GM12872 (cell line): Measurements from ENCODE around the gene MMEL1.

Experiments used
- TF ChIP-seq, protein P1 (sequence below): IDR thresholded peaks from 3 replicates; pipeline ENCODE4 v1.5.1; 2011; ENCODE audit warnings: low read depth, mild to moderate bottlenecking, low read length, moderate library complexity; ENCODE audit not compliant: insufficient read depth

The MMEL1 gene

DNA sequence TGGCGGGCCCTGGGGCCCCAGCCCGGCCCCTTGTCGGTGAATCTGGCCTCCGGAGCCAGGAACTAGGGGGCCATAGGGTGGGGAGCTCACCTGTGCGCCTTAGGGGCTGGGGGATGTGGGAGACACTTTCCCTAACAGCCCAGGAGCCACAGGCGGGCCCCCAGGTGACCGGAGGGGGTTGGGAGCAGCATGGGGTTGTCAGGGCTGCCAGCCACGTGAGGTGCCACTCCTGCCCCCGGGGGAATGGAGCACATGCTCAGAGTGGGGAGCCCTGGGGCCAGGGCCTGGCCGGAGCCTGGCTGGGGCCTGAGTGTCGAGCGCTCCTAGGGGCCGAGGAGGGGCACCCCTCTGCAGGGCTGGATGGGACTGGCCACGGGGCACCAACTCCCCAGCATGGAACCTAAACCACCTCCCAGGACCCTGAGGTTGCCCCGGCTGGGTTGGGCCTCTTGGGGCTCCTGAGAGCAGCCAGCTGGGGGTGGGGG, 26.4 kb downstream of the MMEL1 start:
- TF ChIP-seq, protein P1, sequence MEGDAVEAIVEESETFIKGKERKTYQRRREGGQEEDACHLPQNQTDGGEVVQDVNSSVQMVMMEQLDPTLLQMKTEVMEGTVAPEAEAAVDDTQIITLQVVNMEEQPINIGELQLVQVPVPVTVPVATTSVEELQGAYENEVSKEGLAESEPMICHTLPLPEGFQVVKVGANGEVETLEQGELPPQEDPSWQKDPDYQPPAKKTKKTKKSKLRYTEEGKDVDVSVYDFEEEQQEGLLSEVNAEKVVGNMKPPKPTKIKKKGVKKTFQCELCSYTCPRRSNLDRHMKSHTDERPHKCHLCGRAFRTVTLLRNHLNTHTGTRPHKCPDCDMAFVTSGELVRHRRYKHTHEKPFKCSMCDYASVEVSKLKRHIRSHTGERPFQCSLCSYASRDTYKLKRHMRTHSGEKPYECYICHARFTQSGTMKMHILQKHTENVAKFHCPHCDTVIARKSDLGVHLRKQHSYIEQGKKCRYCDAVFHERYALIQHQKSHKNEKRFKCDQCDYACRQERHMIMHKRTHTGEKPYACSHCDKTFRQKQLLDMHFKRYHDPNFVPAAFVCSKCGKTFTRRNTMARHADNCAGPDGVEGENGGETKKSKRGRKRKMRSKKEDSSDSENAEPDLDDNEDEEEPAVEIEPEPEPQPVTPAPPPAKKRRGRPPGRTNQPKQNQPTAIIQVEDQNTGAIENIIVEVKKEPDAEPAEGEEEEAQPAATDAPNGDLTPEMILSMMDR = no peak

DNA sequence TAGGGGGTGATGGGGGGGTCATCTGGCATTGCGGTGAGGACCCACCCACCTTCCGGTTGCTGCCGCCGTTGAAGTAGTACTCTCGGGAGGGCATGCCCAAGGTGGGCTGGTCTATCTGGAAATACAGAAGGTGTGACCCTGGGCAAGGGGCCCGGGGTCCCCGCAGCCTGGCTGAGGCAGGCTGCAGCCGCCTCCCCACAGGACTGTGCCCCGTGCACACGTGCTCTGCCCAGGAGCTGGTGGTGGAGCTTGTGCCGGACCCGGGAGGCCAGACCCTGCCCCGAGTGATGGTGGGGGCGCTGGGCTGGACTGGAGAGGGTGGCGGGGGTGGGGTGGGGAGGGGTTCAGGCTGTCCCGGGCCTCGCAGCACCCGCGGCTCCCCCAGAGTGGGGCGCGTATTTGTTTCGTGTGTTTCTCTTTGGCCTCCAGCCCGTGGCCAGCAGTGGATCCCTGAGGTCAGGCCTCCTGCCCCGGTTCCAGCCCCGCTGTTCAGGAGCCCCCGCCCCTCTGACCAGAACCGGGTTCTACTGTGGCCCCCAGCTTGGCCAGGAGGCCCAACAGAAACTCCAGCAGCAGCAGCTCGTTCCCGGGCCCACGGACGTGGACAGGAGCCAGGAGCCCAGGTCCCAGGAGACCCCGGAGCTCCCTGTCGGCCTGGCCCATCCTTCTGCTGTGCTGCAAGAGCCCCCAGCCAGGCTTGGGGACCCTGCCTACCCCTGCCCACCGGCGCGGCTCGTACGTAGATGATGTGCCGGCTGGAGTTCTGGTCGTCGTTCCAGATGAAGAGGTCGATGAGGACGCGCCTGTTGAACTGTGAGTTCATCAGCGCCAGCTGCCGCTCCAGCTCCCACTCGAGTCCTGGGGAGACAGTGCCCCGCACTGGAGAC, 27.1 kb downstream of the MMEL1 start:
- TF ChIP-seq, protein P1 = no peak

DNA sequence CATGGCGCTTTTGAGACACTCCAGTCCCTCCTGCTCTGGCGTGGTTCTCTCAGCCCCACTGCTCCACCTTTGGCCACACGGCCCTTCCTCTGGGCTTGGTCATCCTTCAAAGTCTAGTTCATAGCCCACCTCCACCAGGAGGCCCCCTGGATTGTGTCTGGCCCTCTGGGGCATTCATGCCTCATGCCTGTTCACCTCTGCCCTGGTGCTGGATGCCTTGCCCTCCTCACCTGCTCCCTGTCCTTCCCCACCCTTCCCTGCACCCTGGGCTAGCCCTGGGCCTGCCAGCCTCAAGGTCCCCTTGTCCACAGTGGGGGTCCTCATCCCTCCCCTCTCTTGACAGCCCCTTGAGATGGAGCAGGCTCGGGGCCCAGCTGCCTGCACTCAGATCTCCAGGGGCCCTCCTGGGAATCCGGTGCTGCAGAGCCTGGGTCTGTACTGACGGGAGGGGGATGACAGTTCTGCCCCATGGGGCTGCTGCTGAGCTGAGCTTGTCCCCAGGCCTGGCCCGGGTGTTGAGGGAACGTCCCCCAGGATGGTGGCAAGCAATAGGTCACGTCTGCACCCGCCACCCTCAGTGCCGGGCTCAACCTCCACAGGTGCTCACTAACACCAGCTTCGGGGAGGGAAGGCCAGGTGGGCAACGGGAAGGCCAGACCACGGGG, 27.8 kb downstream of the MMEL1 start:
- TF ChIP-seq, protein P1 = no peak

DNA sequence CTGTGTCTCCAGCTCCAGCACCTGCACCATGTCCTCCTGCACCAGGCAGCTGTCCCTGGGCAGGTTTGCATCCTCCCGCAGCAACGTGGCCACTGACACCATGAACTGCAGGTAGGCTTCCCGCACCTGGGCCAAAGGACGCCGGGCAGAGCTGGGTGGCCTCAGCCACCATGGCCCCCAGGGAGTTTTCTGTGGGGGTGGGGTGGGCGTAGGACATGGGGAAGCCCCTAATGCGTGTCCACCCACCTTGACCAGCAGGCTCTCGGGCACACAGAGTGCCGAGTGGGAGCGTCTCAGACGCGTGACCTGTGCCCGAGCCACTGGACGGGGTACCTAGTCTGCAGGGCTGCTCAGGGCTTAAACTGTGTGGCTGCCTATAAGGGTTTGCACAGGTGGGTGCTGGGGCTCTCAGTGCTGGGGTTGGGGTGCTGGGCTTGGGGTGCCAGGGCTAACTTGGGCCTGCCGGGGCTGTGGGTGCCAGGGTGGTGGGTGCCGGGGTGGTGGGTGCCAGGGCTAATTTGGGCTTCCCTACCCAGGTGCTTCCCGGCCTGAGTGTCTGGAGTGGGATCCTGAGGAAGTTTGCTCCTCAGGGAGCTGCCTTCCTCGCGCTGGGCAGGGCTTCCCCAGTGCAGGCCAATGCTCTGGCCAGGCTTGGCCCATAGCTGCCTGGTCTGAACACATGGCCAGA, 28.5 kb downstream of the MMEL1 start:
- TF ChIP-seq, protein P1 = no peak

DNA sequence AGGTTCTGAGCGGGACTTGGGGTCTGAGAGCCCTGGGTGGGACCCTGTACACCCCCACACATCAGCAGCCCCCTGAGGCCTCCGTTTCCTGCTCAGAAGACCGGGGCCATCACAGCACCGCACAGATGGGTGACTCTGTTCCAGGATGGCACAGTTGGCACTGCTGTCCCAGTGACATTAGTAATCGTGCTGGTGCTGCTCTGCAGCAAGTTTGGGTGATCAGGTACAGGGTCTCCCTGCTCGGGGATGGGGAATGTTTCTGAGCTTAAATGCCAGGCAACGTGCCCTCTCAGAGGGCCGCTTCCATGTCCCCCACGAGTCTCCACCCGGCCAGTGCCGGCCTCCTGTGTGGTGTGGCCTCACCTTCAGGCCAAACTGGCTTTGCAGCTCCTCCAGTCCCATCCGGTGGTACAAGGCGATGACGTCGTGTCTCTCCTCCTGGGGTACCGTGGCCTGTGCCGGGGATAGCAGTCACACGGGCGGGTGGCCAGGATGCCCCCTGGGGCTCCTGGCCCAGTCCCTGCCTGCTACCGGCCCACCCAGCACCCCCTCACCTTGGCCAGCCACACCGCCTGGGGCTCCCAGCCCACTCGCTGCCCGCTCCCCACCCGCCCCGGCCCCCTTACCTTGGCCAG, 29.2 kb downstream of the MMEL1 start:
- TF ChIP-seq, protein P1 = no peak

DNA sequence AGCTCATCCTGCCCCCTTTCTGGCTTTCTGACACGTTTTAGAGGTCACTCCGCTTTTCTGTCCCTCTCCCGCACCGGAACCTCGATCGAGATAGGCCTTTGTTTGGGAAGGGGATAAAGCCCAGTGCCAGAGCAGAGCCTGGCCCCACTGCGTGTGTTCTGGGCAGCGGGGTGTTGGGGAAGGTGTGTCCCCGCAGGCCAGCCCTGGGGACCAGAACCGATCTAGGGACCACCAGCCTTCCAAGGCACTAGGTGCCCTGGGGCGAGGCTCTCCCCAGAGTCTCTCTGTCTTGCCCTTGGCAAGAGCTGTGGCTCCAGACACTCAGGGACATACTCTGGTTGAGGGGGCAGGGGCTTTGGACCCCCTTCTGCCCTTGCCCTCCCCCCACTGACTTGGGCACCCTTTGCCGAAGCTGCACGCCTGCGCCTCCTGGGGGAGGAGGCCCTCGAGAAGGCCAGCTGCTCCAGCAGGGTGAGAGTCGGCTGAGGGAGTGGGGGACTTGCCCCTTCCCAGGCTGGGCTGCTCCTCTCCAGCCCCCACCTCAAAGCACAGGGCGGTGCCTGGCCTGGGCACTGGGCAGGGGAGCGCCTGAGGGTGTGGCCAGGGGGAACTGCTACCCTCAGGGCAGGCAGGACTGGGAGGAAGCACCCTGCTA, 29.8 kb downstream of the MMEL1 start:
- TF ChIP-seq, protein P1 = no peak
